Central memory CD4-positive, alpha-beta T cell (primary cell): ENCODE measurements around the gene CELF2.
"Not testable (repeated sequence)": the region's sequence is repeated elsewhere in the genome, so short reads cannot be mapped to it uniquely, and the experiment has no call there.

Experiments used
- DNase-seq: peaks from one replicate; pipeline ENCODE4 v3.0.0; 2022

The CELF2 gene

DNA sequence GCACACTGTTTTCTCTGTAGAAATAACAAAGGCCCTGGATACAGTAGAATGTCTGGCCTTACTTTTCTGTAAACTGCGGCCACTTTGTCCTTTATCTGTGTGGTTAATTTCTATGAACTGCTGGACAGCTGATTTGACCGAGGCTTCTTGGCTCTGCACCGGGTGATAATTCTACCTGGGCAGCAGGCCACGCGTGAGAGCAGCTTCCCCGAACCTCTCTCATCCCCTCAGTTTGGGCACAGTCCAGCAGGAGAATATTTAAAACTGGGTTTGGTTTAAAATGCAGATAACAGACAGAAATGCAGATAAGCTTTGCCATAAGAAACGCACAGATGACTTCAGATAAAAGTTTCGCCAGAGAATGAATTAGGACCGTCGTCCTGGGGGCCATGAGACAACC lies 81.0 kb downstream of the CELF2 start:
- no peak for DNase-seq

DNA sequence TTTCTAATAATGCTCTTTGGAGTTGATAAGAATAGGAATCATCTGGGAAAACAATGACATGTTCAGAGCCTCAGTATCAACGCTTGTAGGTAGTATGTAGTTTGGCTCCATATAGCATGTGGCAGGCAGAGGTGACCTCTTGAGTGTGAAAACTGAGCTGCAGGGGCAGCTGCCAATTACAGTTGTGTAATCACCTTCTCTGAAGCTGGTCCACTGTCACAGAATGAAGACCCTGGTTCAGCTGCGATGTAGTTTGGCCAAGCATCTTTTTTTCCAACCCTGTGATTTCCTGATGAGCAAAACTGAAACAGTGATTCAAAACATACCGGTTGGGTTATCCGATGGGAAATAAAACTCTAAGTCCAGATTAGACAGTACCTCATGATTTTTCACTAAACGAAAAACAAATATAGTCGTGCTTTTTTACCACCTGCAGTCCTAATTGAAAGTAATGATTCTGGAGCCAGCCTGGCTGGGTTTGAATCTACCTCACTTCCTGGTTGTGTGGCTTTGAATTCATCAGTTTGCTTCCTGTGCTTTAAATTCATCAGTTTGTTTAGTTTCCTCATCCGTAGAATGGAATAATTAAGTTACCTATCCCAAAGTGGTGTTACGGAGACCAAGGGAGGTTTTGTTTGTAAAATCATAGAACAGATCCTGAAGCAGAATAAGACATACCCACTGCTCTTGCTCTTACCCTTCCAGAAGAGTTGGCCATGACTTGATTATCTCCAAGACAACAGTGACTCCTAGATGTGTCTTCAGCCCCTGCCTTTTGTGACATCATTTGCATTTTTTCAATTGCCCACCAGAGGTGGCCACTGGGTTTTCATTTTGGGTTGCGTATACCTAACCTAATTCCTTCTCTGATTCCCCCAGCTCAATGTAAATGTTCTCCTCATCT lies 87.4 kb downstream of the CELF2 start:
- peak; percentile 14 for DNase-seq

DNA sequence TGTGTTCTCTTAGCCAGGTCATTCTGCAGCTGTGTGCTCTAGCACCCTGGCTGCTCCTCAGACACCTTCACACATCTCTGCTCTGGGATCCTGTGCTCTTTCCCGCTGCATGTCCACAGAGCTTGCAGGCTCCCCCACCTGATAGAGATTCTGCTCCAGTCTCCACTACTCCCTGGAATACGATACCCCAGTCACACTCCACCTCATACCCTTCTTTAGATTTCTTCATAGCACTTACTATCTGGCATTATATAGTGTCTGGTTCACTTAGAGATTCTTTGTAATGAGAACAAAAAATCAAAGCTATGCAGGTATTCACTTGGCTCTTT lies 88.0 kb downstream of the CELF2 start:
- DNase-seq = no peak

GRCh38 chr10:11106621-11107374 lies 89.1 kb downstream of the CELF2 start:
- no peak for DNase-seq

DNA sequence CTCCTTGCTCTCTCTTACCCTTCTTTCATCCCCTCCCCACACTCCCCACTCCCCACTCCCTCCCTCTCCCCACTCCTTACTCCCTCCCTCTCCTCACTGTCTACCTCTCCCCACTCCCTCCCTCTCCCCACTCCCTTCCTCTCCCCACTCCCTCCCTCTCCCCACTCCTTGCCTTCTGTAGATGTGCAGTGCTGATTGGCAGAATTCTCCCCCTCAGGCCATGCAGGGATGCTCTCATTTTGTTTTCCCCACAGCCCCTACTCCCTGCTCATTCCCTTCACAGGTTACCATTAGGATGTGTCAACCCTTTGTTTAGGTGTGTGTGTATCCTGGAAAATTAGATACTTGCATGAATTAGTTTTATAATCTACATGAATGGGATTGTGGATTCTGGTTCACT lies 90.3 kb downstream of the CELF2 start:
- no peak for DNase-seq

DNA sequence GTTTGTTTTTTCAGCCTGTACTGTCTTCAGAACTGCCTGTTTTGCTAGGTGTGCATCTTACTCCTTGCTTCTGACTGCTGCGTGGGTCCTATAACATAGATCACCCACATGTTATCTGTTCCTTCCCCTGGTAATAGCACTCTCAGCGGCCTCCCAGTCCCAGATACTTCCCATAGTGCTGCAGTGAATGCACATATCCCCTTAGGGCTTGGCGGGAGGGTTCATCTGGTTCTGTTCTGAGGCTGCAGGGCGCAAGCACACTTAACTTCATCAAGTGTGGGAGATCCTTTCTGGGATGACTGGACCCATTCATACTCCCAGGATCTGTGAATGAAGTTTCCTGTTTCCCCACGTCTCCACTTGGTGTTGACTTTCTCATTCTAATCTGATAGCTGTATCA lies 90.7 kb downstream of the CELF2 start:
- no peak for DNase-seq

GRCh38 chr10:11109590-11109989 lies 91.9 kb downstream of the CELF2 start:
- DNase-seq = no peak

GRCh38 chr10:11110539-11110938 lies 92.9 kb downstream of the CELF2 start:
- no peak for DNase-seq

- no peak for DNase-seq
Measured at GRCh38 chr10:11111490-11111889, 93.8 kb downstream of the CELF2 start.

DNA sequence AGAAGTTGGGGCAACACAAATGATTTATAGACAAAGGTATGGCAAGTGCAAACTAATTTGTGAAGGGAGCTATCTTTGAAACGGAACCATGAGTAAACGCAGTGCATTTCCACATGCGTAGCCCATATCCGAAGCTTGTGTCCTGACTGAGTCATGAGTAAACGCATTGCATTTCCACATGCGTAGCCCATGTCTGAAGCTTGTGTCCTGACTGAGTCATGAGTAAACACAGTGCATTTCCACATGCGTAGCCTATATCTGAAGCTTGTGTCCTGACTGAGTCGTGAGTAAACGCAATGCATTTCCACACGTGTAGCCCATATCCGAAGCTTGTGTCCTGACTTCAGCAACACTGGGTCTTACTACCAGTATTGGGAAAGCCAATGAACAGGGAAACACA lies 95.0 kb downstream of the CELF2 start:
- DNase-seq = no peak

DNA sequence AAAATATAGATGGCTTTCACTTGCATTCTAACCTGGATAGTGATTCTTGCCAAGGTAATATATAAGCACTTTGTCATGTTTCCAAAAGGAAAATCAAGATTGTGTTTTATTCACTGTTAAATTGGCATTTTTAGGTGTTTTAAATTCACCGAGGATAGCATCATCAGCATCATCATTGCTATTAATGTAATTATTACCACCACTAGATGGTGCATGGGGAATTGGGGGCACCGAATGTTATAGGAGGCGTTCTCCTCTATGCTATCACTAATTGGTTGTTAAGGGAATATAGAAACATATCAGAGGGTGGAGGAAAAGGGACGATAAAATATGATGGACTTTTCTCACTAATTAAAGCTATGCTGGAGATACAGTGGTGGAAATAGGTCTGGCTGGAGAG lies 95.5 kb downstream of the CELF2 start:
- DNase-seq = peak; percentile 46

GRCh38 chr10:11114269-11114668 lies 96.6 kb downstream of the CELF2 start:
- no peak for DNase-seq

DNA sequence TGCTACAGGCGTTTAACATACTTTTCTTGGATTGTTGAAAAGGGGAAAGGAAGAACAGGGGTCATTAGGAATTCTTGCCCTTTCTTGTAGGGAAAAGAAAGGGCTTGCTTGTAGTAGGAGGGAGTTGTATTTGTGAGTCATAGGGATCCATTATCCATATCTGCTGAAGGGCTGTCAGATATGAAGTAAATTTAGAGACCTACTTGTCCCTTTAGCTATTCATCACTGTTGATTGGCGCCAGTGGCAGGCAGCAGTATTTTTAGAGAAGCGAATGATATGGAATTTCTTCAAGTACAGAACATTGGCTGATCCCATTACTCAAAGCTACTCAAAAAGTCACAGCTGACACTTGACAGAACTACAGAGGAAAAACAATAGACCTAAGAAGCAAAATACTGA lies 97.7 kb downstream of the CELF2 start:
- DNase-seq = no peak

DNA sequence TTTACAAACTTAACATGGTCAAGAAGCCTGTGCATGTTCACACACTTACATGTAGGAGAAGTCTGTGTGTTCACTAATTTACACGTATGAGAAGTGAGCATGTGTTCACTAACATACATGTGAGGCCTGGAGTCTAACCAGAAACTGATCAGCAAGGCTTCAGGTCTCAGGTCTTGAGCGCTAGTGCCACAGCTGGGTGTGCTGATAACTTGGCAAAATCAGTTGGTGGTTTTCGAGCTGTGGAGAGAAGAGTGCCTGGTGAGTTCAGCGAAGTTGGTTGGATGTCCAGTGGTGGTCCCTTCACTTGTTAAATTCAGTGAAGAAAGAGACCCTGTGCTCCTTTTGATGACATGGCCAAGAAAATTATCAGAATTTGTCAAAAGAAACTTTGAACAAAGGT lies 98.7 kb downstream of the CELF2 start:
- no peak for DNase-seq

DNA sequence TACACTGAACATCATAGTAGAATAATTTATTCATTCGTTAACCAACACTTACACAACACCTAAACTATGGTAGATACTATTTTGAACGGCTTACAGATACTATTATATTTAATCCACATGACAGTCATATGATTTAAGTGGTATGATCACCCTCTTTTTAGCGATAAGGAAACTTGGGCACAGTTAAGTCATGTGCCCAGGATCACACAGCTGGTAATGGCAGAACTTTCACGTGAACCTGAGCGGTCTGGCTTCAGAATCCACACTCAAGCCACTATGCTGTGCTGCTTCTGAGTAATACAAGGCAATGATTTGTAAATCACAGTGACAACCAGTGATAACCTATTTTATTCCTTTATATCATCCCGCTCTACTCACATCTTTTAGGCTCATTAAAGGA lies 99.1 kb downstream of the CELF2 start:
- DNase-seq = no peak

DNA sequence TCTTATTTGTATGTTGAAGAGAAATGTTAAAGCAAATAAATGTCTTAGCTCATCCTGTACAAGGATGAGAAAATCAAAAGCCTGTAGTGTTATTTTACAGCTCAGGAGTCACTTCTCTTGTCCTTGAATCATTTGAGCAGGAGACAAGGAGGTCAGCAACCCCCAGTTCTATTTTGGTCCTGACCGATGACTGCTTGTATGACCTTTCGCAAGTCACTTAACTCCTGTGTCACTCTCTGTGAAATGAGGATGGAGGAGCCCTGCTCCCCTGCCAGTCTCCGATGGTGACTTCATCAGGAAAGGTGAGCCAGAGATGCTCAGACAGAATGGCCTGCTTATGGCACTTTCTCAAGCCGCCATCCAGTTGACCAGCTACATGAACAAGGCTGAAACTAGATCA lies 101.0 kb downstream of the CELF2 start:
- DNase-seq = no peak

DNA sequence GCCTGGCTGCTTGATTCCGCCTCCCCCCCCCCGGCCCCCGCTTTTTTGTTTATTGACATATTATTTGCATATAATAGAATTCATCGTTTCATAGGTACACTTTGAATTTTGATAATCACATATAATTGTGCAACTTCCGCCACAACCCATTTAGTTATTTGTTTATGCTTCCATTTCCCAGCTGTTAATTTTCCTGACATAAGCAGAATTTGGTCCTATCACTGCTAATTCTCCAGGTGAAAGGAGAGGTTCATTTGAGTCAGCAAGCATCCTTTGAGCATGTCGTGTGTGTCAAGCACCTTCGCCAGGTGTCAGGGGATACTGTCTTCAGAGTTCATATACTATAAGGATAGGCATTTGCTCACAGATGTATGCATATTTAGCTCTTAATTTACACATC lies 102.2 kb downstream of the CELF2 start:
- DNase-seq = no peak

- DNase-seq = no peak
Measured at GRCh38 chr10:11120711-11121110, 103.0 kb downstream of the CELF2 start.

- not testable (repeated sequence) for DNase-seq
Measured at GRCh38 chr10:11123892-11124291, 106.2 kb downstream of the CELF2 start.

DNA sequence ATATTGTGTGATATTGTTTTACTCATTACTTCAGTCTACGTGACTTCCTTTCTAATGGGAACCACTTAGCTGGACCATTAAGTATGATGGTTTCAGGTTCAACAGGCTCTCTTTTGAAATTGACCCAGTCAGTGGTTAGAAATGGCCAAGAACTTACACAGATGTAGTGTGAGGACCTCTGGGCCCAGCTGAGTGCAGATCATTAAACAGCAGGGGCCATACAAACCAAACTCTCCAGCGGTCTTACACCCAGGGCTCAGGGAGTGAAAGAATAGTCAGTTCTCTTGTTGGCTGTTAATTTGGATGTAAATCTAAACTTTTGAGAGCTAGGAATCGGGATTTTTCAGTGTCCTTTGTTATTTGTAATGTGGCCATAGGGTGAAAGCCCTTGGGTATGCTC lies 107.3 kb downstream of the CELF2 start:
- DNase-seq = no peak

- not testable (repeated sequence) for DNase-seq
Measured at GRCh38 chr10:11127017-11127416, 109.3 kb downstream of the CELF2 start.

- no peak for DNase-seq
Measured at GRCh38 chr10:11131112-11131639, 113.5 kb downstream of the CELF2 start.

GRCh38 chr10:11134411-11134810 lies 116.7 kb downstream of the CELF2 start:
- no peak for DNase-seq

- no peak for DNase-seq
Measured at GRCh38 chr10:11135709-11136108, 118.0 kb downstream of the CELF2 start.
